ENCODE data around the gene HIPK3.

The HIPK3 gene

DNA sequence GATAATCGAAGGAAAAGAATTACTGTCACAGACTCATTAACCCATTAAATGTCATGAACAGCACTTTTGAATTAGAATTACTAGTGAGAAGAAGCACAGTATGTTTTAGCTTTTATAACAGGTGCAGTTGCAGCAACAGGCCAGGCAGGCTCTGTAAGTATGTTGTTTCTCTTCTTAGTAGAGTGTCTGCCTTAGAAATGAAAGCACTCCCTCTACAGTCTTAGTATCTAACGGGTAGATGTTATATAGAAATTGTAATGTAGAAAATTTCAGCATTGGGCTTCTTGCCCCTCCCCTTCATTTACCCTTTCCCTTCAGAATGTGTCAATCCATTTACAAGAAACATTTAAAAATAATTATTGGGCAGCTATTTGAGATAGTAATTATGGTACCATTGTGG lies 87.4 kb downstream of the HIPK3 start:
- in situ Hi-C loops (cut with HindIII; ENCODE audit: low sequenced_read_pairs), result loop anchor here (25.0 kb wide), 1 partner anchor 182 kb away; the partner anchor contains the start of gene CSTF3

DNA sequence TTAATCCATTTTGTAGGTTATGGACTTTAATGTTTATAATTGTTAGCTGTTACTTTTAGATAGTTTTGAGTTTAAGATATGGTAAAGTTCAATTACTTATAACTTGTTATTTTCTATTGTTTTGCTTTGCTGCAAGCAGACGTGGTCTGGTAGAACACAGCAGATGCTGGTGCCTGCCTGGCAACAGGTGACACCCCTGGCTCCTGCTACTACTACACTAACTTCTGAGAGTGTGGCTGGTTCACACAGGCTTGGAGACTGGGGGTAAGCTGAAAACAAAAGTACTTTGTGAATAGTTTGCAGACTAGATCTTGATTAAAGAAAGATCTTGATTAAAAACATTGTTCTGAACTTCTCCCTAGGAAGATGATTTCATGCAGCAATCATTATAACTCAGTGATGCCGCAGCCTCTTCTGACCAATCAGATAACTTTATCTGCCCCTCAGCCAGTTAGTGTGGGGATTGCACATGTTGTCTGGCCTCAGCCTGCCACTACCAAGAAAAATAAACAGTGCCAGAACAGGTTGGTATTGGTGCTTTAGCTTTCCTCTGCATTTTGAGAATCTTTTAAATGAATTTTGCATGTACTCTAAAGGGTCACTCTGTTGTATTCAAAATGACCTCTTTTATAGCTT lies 90.4 kb downstream of the HIPK3 start:
- in situ Hi-C loops (cut with HindIII; ENCODE audit: low sequenced_read_pairs), result loop anchor here (25.0 kb wide), 1 partner anchor 185 kb away; the partner anchor contains the start of gene CSTF3

- in situ Hi-C loops (cut with HindIII; ENCODE audit: low sequenced_read_pairs), result loop anchor here (25.0 kb wide), 1 partner anchor 337 kb away; no protein-coding TSS in a partner anchor
Observed at GRCh38 chr11:33350287-33350686, 93.1 kb downstream of the HIPK3 start.

DNA sequence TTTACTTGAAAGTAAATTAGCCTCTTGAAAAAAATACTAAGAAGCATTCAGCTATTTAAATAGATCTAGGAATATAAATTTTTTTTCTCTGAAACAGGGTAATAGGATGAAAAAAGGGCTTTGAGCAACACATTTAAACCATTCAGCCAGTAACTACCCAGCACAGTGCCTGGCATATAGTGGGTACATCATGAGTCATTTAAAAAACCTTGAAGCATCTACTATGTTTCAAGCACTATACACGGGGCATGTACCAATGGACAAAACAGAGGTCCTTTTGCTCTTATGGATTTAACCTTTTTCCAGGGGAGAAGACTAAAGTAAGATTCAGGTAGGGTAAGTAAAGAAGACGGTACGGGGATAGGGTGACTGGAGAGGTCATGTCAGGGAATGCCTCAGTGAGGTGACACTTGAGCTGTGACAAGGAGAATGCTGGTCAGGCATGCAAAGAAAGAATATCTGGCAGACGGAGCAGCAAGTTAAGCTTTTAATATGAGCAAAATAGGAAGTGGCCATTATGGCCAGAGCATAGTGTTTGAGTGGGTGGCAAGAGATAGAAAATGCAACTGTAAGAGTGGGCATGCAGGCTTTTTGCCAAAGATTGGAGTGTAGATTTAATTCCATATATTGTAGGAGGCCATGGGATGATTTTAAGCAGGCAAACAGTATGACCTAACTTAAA lies 101.1 kb downstream of the HIPK3 start:
- in situ Hi-C loops (cut with HindIII; ENCODE audit: low sequenced_read_pairs), result loop anchor here (25.0 kb wide), 1 partner anchor 329 kb away; no protein-coding TSS in a partner anchor

GRCh38 chr11:33360642-33361041 lies 103.5 kb downstream of the HIPK3 start:
- in situ Hi-C loops (cut with HindIII; ENCODE audit: low sequenced_read_pairs), result loop anchor here (25.0 kb wide), 1 partner anchor 327 kb away; no protein-coding TSS in a partner anchor

- in situ Hi-C loops (cut with HindIII; ENCODE audit: low sequenced_read_pairs), result loop anchor here (25.0 kb wide), 1 partner anchor 325 kb away; no protein-coding TSS in a partner anchor
Observed at GRCh38 chr11:33362051-33362910, 105.1 kb downstream of the HIPK3 start.

GRCh38 chr11:33366918-33367317 lies 109.7 kb downstream of the HIPK3 start:
- in situ Hi-C loops (cut with HindIII; ENCODE audit: low sequenced_read_pairs), result loop anchor here (25.0 kb wide), 1 partner anchor 320 kb away; no protein-coding TSS in a partner anchor

GRCh38 chr11:33368475-33368874 lies 111.3 kb downstream of the HIPK3 start:
- in situ Hi-C loops (cut with HindIII; ENCODE audit: low sequenced_read_pairs), result loop anchor here (25.0 kb wide), 1 partner anchor 319 kb away; no protein-coding TSS in a partner anchor

GRCh38 chr11:33368931-33369330 lies 111.8 kb downstream of the HIPK3 start:
- in situ Hi-C loops (cut with HindIII; ENCODE audit: low sequenced_read_pairs), result loop anchor here (25.0 kb wide), 1 partner anchor 318 kb away; no protein-coding TSS in a partner anchor

DNA sequence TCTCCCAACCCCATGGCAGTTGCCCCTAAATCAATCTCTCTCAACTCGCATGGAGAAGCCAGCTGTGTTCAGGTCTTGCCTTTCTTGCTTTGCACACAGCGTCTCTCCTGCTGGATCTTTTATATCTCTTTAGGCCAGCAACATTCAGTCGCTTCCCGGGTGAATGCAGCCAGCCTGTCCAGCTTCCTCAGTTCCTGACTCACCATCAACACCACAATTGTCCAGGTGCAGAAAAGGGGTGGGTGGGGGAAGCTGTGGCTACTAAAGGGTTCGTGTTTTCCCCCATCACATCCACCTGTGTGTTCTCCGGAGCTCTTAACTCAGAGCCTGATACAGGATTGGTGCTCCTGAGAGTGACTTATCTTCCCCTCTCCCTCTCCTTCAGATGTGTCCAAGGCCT lies 116.5 kb downstream of the HIPK3 start:
- in situ Hi-C loops (cut with HindIII; ENCODE audit: low sequenced_read_pairs), result loop anchor here (25.0 kb wide), 1 partner anchor 314 kb away; no protein-coding TSS in a partner anchor

DNA sequence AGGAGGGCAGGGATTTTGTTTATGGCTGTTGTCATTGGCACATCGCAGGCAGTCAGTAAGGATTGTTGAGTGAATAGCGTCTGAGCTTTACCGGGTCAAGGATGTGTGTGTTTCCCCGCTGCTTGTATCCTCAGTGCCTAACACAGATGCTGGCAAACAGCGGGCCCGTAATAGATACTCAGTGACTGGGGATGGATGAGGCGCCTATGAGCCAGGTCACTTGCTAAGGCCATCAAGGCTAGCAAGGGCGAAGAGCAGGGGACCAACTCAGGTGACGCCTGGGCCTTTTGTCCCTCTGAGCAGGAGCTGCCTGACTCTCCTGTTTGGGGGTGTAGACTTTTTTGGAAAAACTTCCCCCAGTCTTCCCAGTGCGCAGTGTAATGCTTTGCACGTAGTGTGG lies 118.1 kb downstream of the HIPK3 start:
- in situ Hi-C loops (cut with HindIII; ENCODE audit: low sequenced_read_pairs), result no loop called here

GRCh38 chr11:33375688-33376311 lies 118.6 kb downstream of the HIPK3 start, which contains the start of gene KIAA1549L:
TSS of gene KIAA1549L (plus strand) at chr11:33376108.
- in situ Hi-C loops (cut with HindIII; ENCODE audit: low sequenced_read_pairs), result no loop called here

GRCh38 chr11:33376331-33377310 lies 119.4 kb downstream of the HIPK3 start:
- in situ Hi-C loops (cut with HindIII; ENCODE audit: low sequenced_read_pairs), result no loop called here

DNA sequence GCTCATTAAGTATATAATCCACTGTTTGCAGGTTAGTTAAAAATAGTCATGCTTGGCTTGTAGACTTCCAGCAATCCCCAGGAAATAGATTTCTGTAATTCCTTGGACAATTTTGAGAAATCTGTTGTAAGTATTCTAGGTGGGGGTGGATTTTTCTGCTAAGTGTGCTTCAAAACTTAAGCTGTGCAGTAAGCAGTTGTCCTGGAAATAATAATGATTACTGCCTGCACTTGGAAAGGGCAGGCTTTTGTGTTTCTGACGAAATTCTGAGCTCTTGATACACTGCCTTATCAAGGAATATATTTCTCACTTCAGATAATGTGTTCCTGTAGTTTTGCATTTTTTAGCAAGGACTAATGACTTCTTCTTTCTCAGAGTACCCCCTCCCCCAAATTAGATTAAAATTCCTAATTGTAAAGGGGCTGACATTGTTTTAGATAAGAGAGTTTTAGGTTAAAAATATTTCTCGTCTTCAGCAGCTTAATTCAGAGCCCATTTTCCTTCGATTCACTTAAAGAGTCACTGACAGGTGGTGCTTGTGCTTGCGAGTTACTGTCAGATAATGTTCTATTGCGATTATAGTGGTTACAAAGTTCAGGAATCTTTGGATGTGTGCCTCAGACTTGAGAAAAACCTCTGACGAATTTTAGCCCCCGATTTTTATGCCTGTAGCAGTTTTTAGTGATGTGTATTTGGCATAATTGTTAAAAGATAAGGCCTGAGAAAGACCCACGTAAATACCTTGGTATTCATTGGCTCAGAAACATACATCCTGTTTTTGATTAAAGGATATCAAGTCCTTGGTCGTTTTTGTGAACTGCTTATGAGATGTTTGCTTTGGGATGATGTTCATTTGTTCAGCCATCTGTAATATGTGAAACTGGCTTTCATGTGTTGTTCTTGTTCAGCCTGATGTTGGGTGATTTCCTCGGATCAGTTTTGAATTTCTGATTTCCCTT lies 120.5 kb downstream of the HIPK3 start:
- in situ Hi-C loops (cut with HindIII; ENCODE audit: low sequenced_read_pairs), result no loop called here

- in situ Hi-C loops (cut with HindIII; ENCODE audit: low sequenced_read_pairs), result loop anchor here (5.0 kb wide), 1 partner anchor 97 kb away; no protein-coding TSS in a partner anchor
Observed at GRCh38 chr11:33379947-33380346, 122.8 kb downstream of the HIPK3 start.

DNA sequence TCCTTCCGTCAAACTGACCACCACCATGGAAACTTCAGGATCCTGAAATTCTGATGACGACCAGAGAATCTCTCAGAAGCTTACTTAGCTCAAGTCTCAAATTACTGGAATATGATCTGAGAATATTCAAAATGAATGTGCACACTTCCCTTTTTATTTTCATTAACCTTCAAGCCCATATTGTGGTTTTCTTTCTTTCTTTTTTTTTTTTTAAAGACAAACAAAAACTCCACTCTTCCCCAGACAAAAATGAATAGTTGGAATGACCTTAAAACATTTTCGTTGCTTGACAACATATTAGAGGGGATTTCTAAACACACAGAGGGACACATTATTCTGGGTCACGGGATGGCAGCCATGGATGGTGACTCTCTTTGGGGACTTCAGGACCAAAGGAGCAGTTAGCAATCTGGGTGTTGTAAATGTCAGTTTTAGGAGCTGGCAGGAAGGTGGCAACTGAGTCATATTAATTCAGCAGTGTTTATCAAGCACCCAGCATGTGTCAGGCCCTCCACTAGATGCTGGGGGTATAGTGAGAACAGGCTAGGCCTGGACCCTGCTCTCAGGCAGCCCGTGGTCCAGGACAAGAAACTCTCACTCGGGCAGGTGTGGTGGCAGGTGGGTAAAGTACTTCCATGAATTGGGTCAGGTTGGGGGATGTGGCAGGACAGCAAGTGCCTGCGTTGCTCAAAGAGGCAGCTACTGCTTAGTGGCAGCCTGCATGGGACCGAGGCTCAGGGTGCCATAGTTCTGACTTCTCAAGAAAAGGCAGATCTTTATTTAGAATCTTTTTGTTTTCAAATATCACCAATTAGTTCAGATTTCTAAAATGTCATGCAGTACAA lies 126.1 kb downstream of the HIPK3 start:
- in situ Hi-C loops (cut with HindIII; ENCODE audit: low sequenced_read_pairs), result loop anchor here (5.0 kb wide), 1 partner anchor 94 kb away; no protein-coding TSS in a partner anchor

- in situ Hi-C loops (cut with HindIII; ENCODE audit: low sequenced_read_pairs), result loop anchor here (5.0 kb wide), 1 partner anchor 93 kb away; no protein-coding TSS in a partner anchor
Observed at GRCh38 chr11:33383920-33384209, 126.7 kb downstream of the HIPK3 start.
